ENCODE results near the gene CD101. TPM values are rescaled to one million over a fixed set of nuclear protein-coding genes. Genes with fewer than 3 reads are reported as not detected.
A peak's percentile ranks its signal among the peaks of the same experiment; 100 is the strongest.

Gene CD101
- polyA plus RNA-seq, 3 donors: 27.2 to 101 (median 54.7) TPM

- H3K4me1 Mint-ChIP-seq: peaks cover 63% of the 10 kb centered on the region
- WGBS (ENCODE audit: insufficient coverage): no CpG with 5 or more reads among the region's 2 CpGs
- peak in 2 of 3 donors; percentile 50 to 52 for DNase-seq
- intact Hi-C loops (cut with micrococcal nuclease): loop anchor here in 1 of 2 donors (10.0 kb wide), 1 partner anchor 434 kb away; the partner anchor contains the start of gene CD58
- H3K9me3 ChIP-seq (replicated peaks in 1 of 2; ENCODE audit: control insufficient read depth in 1 of 2, insufficient read depth in 1 of 2, low read length in 2 of 2): no peaks in the 10 kb centered on the region
- H3K9ac ChIP-seq (ENCODE audit: insufficient read depth, low read length, poor library complexity, severe bottlenecking): no peak overlapping the region
- peaks cover 23% of the 10 kb centered on the region for H3K79me2 ChIP-seq (ENCODE audit: insufficient read depth, low read length)
- H3K36me3 Mint-ChIP-seq: peaks cover 35 to 41% of the 10 kb centered on the region in 2 donors
- H4K20me1 ChIP-seq (ENCODE audit: insufficient read depth, low read length): no peaks in the 10 kb centered on the region
- H3K27me3 ChIP-seq (ENCODE audit: control insufficient read depth in 2 of 2, insufficient read depth in 2 of 2, low read length in 2 of 2): no peaks in the 10 kb centered on the region
- peak overlapping the region; percentile 86 to 95 (median 90) for H3K27ac Mint-ChIP-seq
- H3K4me3 ChIP-seq (replicated peaks in 1 of 3; ENCODE audit: low read depth in 2 of 3, low read length in 3 of 3): peak overlapping the region in 1 of 3 experiments; percentile 50
- peak overlapping the region in 1 of 2 donors; percentile 66 for H3K4me3 Mint-ChIP-seq
- H3K27ac ChIP-seq (ENCODE audit: low read depth in 1 of 2, low read length in 2 of 2): peak overlapping the region in 1 of 2 donors; percentile 80
- H3K27me3 Mint-ChIP-seq (ENCODE audit: low read depth in 3 of 3): peaks cover 0 to 1% (median 0%) of the 10 kb centered on the region in 3 donors
- H3K4me1 ChIP-seq (ENCODE audit: control insufficient read depth in 1 of 2, insufficient read depth in 2 of 2, low read length in 2 of 2): peaks cover 68 to 76% of the 10 kb centered on the region in 2 donors
- H3K9me3 Mint-ChIP-seq: peaks cover 0 to 3% (median 2%) of the 10 kb centered on the region in 7 donors
- peak overlapping the region; percentile 58 for H3K4me2 ChIP-seq (replicated peaks; ENCODE audit: extremely low read depth, low read length, poor library complexity, severe bottlenecking)
- H2AFZ ChIP-seq (ENCODE audit: insufficient read depth, low read depth, low read length, poor library complexity, severe bottlenecking): no peak overlapping the region
- peaks cover 10 to 31% of the 10 kb centered on the region in 2 donors for H3K36me3 ChIP-seq (replicated peaks in 1 of 2; ENCODE audit: control insufficient read depth in 1 of 2, insufficient read depth in 2 of 2, low read length in 2 of 2)
- peak; percentile 17 for TF ChIP-seq CTCF (IDR thresholded peaks at IDR 0.05)
Measured at GRCh38 chr1:117008656-117009055, 7.1 kb downstream of the CD101 start.

GRCh38 chr1:117009132-117009531, 7.6 kb downstream of the CD101 start:
- H3K9ac ChIP-seq (ENCODE audit: insufficient read depth, low read length, poor library complexity, severe bottlenecking): no peak overlapping the region
- H3K4me1 ChIP-seq (ENCODE audit: control insufficient read depth in 1 of 2, insufficient read depth in 2 of 2, low read length in 2 of 2): peaks cover 64 to 71% of the 10 kb centered on the region in 2 donors
- H3K4me3 Mint-ChIP-seq: peak overlapping the region in 1 of 2 donors; percentile 43
- H3K27ac ChIP-seq (ENCODE audit: low read depth in 1 of 2, low read length in 2 of 2): peak overlapping the region; percentile 50 to 80
- H3K9me3 Mint-ChIP-seq: peaks cover 0 to 3% (median 2%) of the 10 kb centered on the region in 7 donors
- DNase-seq: peak; percentile 73 to 87 (median 76)
- H3K4me1 Mint-ChIP-seq: peaks cover 59% of the 10 kb centered on the region
- intact Hi-C loops (cut with micrococcal nuclease): loop anchor here in 1 of 2 donors (10.0 kb wide), 1 partner anchor 434 kb away; the partner anchor contains the start of gene CD58
- no peak for TF ChIP-seq CTCF (IDR thresholded peaks at IDR 0.05)
- H3K27me3 ChIP-seq (ENCODE audit: control insufficient read depth in 2 of 2, insufficient read depth in 2 of 2, low read length in 2 of 2): no peaks in the 10 kb centered on the region
- peak overlapping the region; percentile 84 to 95 (median 90) for H3K27ac Mint-ChIP-seq
- no peaks in the 10 kb centered on the region for H4K20me1 ChIP-seq (ENCODE audit: insufficient read depth, low read length)
- peaks cover 23% of the 10 kb centered on the region for H3K79me2 ChIP-seq (ENCODE audit: insufficient read depth, low read length)
- no peaks in the 10 kb centered on the region for H3K9me3 ChIP-seq (replicated peaks in 1 of 2; ENCODE audit: control insufficient read depth in 1 of 2, insufficient read depth in 1 of 2, low read length in 2 of 2)
- peaks cover 39 to 45% of the 10 kb centered on the region in 2 donors for H3K36me3 Mint-ChIP-seq
- H2AFZ ChIP-seq (ENCODE audit: insufficient read depth, low read depth, low read length, poor library complexity, severe bottlenecking): no peak overlapping the region
- H3K4me3 ChIP-seq (replicated peaks in 1 of 3; ENCODE audit: low read depth in 2 of 3, low read length in 3 of 3): peak overlapping the region in 1 of 3 experiments; percentile 50
- peaks cover 0 to 1% (median 0%) of the 10 kb centered on the region in 3 donors for H3K27me3 Mint-ChIP-seq (ENCODE audit: low read depth in 3 of 3)
- H3K36me3 ChIP-seq (replicated peaks in 1 of 2; ENCODE audit: control insufficient read depth in 1 of 2, insufficient read depth in 2 of 2, low read length in 2 of 2): peaks cover 11 to 35% of the 10 kb centered on the region in 2 donors
- WGBS (ENCODE audit: insufficient coverage): 0% methylated on average over 1 of the region's 3 CpGs
- H3K4me2 ChIP-seq (replicated peaks; ENCODE audit: extremely low read depth, low read length, poor library complexity, severe bottlenecking): peak overlapping the region; percentile 58

Measured in CD14-positive monocyte (primary cell).